ENCODE measurements around the gene MRPL23. TPM values are rescaled to one million over a fixed set of nuclear protein-coding genes. Genes with fewer than 3 reads are reported as not detected.

The MRPL23 gene
- total RNA-seq, 1 donor from 2014 or later = 60.8 TPM

- Mint-ChIP-seq H3K4me1 (no peaks in the 10 kb centered on the region), H3K9me3 (no peaks in the 10 kb centered on the region), H3K27ac (ENCODE audit: unreplicated experiment) (no peak overlapping the region), H3K4me3 (no peak overlapping the region), H3K36me3 (ENCODE audit: low read depth) (no peaks in the 10 kb centered on the region), H3K27me3 (ENCODE audit: low read depth) (no peaks in the 10 kb centered on the region)
- DNase-seq (ENCODE audit: low read depth, low spot score) = no peak
- TF ChIP-seq, protein P1, sequence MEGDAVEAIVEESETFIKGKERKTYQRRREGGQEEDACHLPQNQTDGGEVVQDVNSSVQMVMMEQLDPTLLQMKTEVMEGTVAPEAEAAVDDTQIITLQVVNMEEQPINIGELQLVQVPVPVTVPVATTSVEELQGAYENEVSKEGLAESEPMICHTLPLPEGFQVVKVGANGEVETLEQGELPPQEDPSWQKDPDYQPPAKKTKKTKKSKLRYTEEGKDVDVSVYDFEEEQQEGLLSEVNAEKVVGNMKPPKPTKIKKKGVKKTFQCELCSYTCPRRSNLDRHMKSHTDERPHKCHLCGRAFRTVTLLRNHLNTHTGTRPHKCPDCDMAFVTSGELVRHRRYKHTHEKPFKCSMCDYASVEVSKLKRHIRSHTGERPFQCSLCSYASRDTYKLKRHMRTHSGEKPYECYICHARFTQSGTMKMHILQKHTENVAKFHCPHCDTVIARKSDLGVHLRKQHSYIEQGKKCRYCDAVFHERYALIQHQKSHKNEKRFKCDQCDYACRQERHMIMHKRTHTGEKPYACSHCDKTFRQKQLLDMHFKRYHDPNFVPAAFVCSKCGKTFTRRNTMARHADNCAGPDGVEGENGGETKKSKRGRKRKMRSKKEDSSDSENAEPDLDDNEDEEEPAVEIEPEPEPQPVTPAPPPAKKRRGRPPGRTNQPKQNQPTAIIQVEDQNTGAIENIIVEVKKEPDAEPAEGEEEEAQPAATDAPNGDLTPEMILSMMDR (conservative IDR thresholded peaks at IDR 0.05) = no peak
Observed at GRCh38 chr11:1994121-1994520, 47.0 kb downstream of the MRPL23 start.

- Mint-ChIP-seq H3K4me1 (no peaks in the 10 kb centered on the region), H3K9me3 (no peaks in the 10 kb centered on the region), H3K4me3 (no peak within 1 kb of the TSS), H3K27me3 (ENCODE audit: low read depth) (no peaks in the 10 kb centered on the region), H3K27ac (ENCODE audit: unreplicated experiment) (no peak within 1 kb of the TSS), H3K36me3 (ENCODE audit: low read depth) (no peaks in the 10 kb centered on the region)
- TF ChIP-seq, protein P1 (conservative IDR thresholded peaks at IDR 0.05) = no peak
- no peak for DNase-seq (ENCODE audit: low read depth, low spot score)
Observed at GRCh38 chr11:1997755-1998154, 50.6 kb downstream of the MRPL23 start, which contains the start of gene H19. H19 (minus strand) TSS chr11:1997842.

DNA sequence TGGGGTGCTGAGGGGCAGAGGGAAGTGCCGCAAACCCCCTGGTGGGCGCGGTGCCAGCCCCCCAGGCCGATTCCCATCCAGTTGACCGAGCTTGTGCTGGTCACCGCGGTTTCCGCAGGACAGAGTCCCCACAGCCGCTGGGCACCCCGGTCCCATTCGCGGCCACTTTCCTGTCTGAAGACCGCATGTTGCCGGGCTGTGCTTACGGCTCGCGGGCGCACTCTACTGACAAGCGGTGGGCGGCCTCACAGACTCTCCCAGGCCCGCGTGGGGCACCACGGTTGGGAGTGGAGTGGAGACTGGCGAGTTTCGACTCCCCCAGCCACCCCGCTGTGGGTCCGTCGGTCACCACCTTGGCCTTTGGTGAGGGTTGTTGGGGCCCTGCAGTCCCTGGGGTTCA, 51.2 kb downstream of the MRPL23 start:
- no peak overlapping the region for H3K27ac Mint-ChIP-seq (ENCODE audit: unreplicated experiment)
- DNase-seq (ENCODE audit: low read depth, low spot score) = no peak
- no peak overlapping the region for H3K4me3 Mint-ChIP-seq
- no peaks in the 10 kb centered on the region for H3K9me3 Mint-ChIP-seq
- H3K27me3 Mint-ChIP-seq (ENCODE audit: low read depth) = no peaks in the 10 kb centered on the region
- H3K4me1 Mint-ChIP-seq = no peaks in the 10 kb centered on the region
- no peaks in the 10 kb centered on the region for H3K36me3 Mint-ChIP-seq (ENCODE audit: low read depth)
- TF ChIP-seq, protein P1 (conservative IDR thresholded peaks at IDR 0.05) = no peak

GRCh38 chr11:1998861-1999260, 51.7 kb downstream of the MRPL23 start:
- TF ChIP-seq, protein P1 (conservative IDR thresholded peaks at IDR 0.05) = no peak
- no peak for DNase-seq (ENCODE audit: low read depth, low spot score)
- Mint-ChIP-seq H3K36me3 (ENCODE audit: low read depth) (no peaks in the 10 kb centered on the region), H3K27me3 (ENCODE audit: low read depth) (no peaks in the 10 kb centered on the region), H3K4me1 (no peaks in the 10 kb centered on the region), H3K27ac (ENCODE audit: unreplicated experiment) (no peak overlapping the region), H3K4me3 (no peak overlapping the region), H3K9me3 (no peaks in the 10 kb centered on the region)

DNA sequence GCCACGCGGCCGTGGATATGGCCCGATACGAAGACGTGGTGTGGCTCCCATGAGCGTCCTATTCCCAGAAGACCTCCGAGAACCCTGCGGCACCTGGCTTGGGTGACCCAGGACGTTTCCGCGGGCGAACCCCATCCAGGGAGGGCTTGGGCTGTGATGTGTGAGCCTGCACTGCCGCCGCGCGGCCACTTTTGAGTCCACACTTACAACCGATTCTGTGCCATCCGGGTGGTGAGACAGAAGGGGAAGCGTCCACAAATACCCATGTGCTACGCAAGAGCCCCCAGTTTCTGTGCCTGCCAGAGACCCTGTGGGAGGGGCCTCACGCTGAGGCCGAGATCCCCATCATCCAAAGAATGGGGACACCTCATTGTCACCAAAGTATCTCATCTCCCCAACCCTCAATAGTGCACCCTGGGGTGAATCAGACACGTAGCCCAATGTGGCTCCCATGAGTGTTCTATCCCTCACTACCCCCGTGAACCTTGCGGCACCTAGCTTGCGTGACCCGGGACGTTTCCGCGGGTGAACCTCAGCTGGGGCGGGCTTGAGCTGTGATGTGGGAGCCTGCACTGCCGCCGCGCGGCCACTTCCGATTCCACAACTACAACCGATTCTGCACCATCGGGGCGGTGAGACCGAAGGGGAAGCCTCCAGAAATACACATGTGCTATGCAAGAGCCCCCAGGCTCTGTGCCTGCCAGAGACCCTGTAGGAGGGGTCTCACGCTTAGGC, 55.1 kb downstream of the MRPL23 start:
- no peak overlapping the region for H3K4me3 Mint-ChIP-seq
- H3K36me3 Mint-ChIP-seq (ENCODE audit: low read depth) = no peaks in the 10 kb centered on the region
- H3K27me3 Mint-ChIP-seq (ENCODE audit: low read depth) = no peaks in the 10 kb centered on the region
- no peak overlapping the region for H3K27ac Mint-ChIP-seq (ENCODE audit: unreplicated experiment)
- TF ChIP-seq, protein P1 (conservative IDR thresholded peaks at IDR 0.05) = no peak
- no peaks in the 10 kb centered on the region for H3K9me3 Mint-ChIP-seq
- H3K4me1 Mint-ChIP-seq = no peaks in the 10 kb centered on the region
- DNase-seq (ENCODE audit: low read depth, low spot score) = no peak
